ENCODE measurements around the gene BABAM2.
"Not testable (repeated sequence)": the region's sequence is repeated elsewhere in the genome, so short reads cannot be mapped to it uniquely, and the experiment has no call there.

BABAM2 gene

GRCh38 chr2:28250006-28250405 is 359.5 kb downstream of the BABAM2 start:
- no peak for DNase-seq (ENCODE audit: low read depth in 3 of 3)

- DNase-seq (ENCODE audit: low read depth in 3 of 3) = no peak
Measured at GRCh38 chr2:28251337-28251736, 360.8 kb downstream of the BABAM2 start.

DNA sequence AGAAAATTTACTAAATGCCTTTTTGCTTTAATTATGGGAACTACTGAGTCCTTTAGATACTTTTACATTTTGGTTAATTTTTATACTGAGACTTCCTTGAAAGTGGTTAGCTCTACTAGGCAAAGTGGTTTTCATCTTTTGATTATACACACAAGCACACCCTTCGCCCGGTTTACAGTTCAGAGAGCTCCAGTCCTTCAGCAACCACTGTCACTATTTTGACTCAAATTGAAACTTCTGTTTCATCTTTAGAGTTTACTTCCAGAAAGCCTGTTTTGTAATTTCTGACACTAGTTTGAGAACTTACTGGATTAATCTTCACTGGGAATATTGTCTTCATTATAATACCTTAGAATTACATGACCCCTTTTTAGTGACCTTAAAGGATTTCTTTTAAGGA is 361.8 kb downstream of the BABAM2 start:
- peak in 2 of 3 donors; percentile 3 to 12 for DNase-seq (ENCODE audit: low read depth in 3 of 3)

GRCh38 chr2:28253543-28253942 is 363.0 kb downstream of the BABAM2 start:
- no peak for DNase-seq (ENCODE audit: low read depth in 3 of 3)

- DNase-seq (ENCODE audit: low read depth in 3 of 3) = not testable (repeated sequence)
Measured at GRCh38 chr2:28255231-28255630, 364.7 kb downstream of the BABAM2 start.

- no peak for DNase-seq (ENCODE audit: low read depth in 3 of 3)
Measured at GRCh38 chr2:28257182-28257581, 366.7 kb downstream of the BABAM2 start.

GRCh38 chr2:28259226-28259625 is 368.7 kb downstream of the BABAM2 start:
- DNase-seq (ENCODE audit: low read depth in 3 of 3) = not testable (repeated sequence)

GRCh38 chr2:28263690-28264089 is 373.2 kb downstream of the BABAM2 start:
- no peak for DNase-seq (ENCODE audit: low read depth in 3 of 3)

- no peak for DNase-seq (ENCODE audit: low read depth in 3 of 3)
Measured at GRCh38 chr2:28267282-28267681, 376.8 kb downstream of the BABAM2 start.

DNA sequence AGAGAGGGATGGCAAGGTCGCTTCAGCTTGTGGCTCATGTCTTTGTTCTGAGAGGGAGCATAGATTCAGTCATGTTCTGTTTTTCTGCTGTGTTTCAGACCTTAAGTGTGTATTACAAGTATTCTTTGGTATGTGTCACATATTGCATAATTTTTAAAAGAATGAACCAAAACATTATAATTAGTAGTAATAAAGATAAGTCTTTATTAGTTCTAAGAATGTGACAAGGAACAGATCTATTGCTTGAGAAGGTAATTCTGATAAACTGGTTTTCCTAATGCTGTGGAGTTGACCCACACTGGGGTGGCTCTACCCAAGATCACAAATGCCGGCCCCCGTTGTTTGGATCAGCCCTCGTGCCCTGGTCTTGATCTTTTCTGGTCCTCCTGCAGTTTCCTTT is 377.9 kb downstream of the BABAM2 start:
- DNase-seq (ENCODE audit: low read depth in 3 of 3) = no peak

DNA sequence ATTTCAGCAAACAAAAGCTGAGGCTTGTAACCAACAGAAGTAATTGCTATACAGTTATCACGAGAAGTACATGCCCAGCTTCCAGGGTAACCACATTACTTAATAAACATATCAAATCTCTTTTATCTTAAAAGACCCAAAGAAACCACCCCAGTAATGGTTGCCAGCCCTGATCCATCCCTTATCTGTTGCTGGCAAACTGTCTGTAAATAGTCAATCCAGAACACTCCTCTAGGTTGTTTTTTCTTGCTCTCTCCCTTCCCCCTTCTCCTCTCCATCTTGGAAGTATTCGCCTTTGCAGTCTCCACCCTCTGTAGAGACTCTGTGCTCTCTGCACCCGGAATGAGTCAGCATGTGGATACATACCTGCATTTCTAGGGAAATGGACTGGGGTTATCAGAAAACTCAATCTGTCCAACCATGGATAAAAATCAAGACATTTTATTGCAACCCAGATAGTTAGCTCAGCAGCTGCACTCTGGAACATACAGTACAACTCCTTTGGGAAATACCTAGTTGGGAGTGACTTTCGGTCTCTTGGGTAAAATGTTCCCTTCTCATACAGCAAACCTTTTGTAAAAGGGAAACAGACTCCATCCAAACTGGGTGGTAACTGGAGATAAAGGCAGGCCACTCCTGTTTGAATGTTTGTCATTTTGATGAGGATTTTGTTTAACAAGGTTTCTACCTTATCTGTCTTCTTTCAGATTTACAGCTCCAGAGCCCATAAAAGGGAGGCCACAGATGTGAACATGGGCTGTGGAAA is 378.7 kb downstream of the BABAM2 start:
- no peak for DNase-seq (ENCODE audit: low read depth in 3 of 3)

DNA sequence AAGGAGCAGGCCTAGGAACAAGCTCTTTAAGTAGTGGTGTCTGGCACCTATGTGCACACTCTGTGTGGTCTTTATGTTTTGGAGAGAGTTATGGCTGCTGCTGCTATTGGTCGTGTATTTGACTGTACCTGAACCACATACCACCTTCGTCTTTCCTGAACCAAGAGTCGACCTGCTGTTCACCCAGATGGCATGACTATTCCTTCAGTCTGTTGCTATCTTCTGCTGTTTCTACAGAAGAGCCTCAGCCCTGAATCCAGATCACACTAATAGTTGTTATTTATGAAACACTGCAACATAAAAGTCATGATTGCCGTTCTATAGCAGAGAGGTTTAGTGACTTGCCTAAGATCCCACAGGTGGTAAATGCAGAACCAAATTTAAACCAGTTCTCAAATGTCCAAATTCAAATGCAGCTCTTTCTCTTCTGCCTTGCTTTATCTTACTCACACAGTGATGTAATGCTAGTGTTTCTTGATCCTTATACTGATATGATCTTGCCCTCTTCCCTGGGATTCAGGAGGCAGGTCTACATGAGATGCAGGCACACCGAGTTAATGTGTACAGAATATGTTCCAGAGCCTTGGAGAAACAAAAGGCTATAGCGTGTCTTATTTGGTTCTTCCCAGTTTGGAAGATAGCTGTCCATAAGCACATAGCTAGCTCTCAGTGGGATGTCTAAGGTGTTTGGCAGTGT is 380.1 kb downstream of the BABAM2 start:
- DNase-seq (ENCODE audit: low read depth in 3 of 3) = no peak

GRCh38 chr2:28271231-28271918 is 380.8 kb downstream of the BABAM2 start:
- no peak for DNase-seq (ENCODE audit: low read depth in 3 of 3)

DNA sequence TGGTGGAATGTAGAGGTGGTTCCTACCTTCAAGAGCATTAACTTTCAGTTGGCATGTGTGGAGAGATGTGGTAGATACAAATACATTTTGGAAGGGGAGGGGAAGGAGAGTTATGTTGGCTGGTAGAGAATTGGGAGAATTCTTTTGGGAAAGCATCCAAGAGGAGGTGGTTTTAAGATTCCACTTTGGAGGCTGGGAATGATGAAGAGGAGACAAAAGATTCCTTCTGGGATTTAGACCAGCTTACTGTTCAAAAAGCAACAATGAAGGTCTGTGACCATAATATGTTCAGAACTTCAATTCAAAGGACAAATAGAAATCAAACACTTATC is 381.4 kb downstream of the BABAM2 start:
- no peak for DNase-seq (ENCODE audit: low read depth in 3 of 3)

DNA sequence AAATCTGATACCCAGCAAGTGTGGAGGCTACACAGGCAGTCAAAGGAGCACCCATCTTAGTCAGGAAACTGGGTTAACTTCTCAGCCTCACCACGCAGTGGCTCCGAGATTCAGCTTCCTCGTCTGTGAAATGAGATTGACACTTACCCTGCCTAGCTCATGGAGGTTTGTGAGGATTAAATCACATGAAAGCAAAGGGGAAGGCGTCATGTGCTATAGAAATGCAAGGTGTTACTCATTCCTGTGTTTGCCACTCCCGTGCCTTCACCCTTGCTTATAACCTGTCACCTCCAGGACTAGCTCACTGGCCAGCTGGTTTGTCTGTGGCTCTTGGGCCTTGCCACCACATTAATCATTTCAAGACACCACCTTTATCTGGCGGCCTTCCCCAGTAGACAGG is 383.2 kb downstream of the BABAM2 start:
- no peak for DNase-seq (ENCODE audit: low read depth in 3 of 3)

- no peak for DNase-seq (ENCODE audit: low read depth in 3 of 3)
Measured at GRCh38 chr2:28274911-28275685, 384.6 kb downstream of the BABAM2 start.

GRCh38 chr2:28276076-28276618 is 385.6 kb downstream of the BABAM2 start:
- peak in 1 of 3 donors; percentile 8 for DNase-seq (ENCODE audit: low read depth in 3 of 3)

DNA sequence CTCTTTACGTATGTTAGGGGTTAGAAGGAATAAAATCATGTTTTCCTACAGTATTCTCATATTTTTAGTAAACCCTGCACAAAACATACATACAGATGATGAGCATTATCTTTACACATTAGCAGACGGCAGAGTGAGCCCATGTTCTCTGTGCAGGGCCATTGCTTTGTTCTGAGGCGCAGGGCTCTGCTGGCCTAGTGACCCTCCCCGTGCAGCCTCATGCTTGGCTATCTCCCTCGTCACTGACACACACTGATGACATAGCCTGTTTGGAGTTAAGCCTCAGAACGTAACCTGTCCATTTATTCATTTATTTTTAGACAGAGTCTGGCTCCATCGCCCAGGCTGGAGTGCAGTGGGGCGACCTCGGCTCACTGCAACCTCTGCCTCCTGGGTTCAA is 386.3 kb downstream of the BABAM2 start:
- no peak for DNase-seq (ENCODE audit: low read depth in 3 of 3)

DNA sequence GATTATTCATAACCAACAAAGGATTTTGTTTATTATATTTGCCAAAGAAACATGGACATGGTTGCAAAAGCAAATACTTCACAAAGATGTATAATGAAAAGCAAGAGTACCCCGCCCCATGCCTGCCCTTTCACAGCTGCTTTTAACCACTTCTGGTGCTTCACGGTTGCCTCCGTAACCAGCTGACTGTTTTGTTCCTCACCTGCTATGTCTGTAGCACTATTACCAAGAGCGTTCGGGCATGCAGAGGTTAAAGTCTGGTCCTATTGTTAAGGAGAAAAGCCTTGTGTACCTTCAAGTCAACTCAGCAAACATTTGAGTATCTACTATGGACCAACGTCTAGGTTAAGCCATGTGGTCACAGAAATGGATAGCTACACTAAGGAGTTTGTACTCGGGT is 386.9 kb downstream of the BABAM2 start:
- no peak for DNase-seq (ENCODE audit: low read depth in 3 of 3)

- DNase-seq (ENCODE audit: low read depth in 3 of 3) = no peak
Measured at GRCh38 chr2:28279371-28279770, 388.8 kb downstream of the BABAM2 start.

DNA sequence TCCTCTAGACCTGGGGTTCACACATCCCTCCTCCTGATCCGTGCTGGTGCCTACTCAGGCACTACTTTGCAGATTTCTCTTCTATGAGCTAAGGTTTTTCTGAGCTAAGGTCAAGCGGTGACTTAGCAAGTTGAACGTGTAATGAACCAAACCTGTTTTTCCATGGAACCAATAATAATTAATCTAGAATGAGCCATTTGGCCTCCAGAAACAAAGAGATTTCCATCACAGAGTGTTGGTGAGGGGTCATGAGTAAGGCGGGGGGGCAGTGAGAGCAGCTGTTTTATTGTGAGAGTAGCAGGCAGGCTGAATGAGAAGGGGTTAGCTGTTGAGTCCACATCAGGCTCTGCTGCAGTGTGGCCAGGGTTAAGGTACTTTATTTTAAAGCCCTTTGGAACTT is 390.1 kb downstream of the BABAM2 start:
- DNase-seq (ENCODE audit: low read depth in 3 of 3) = no peak

DNA sequence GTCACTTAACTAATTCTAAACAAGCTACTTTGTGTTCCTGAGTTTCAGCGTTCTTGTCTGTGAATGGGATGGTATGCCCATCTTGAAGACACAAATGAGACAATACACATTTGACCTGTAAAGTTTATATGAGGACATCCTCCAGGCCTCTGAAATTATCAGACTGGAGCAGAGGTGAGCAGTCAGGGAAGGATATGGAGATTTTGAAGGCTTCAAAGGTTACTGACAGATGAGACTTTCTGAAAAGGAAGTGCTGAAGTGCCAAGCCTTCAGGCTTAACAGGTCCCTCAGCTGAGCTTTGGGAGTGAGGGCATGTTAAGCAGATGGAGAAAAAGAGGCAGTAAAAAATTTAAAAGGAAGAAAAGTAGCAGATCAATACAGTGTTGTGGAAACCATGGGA is 391.2 kb downstream of the BABAM2 start:
- DNase-seq (ENCODE audit: low read depth in 3 of 3) = no peak

Measured in stimulated activated CD4-positive, alpha-beta T cell treated with anti-CD3 and anti-CD28 coated beads, TNF-alpha, amount 100 ng/mL, for 48 hours (primary cell).